SK-N-DZ (cell line): Measurements from ENCODE around the gene RPS27A.
"Not testable (repeated sequence)": the region's sequence is repeated elsewhere in the genome, so short reads cannot be mapped to it uniquely, and the experiment has no call there.

Experiments
- DNase-seq: peaks from one replicate; pipeline ENCODE4 v3.0.0-alpha.2; 2015; ENCODE audit warnings: low spot score

Gene RPS27A

GRCh38 chr2:55236992-55237543 lies 4.6 kb downstream of the RPS27A start:
- no peak for DNase-seq

DNA sequence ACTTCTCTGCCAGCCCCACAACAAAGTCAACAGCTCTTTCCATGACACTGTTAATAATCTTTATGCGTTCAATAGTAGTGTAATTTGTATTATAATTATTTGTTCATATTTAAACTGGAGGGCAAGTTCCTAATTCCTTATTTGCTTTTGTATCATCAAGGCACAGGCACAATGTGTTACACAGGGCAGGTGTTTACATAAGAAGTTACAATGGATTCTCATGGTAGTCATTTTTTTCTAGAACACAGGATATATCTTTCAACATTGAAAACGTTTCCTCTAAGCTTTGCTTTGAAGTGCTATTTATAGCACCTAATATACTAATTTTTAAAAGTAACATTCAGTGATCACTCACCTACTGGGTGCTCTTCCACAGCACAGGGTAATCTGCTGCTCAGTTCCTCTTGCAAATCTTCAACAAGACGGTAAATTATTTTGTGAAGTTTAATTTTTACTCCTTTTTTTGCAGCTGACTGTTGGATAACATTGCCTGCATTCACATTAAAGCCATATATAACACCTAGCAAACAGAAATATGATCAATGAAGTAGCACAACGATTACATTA lies 7.3 kb downstream of the RPS27A start:
- no peak for DNase-seq

DNA sequence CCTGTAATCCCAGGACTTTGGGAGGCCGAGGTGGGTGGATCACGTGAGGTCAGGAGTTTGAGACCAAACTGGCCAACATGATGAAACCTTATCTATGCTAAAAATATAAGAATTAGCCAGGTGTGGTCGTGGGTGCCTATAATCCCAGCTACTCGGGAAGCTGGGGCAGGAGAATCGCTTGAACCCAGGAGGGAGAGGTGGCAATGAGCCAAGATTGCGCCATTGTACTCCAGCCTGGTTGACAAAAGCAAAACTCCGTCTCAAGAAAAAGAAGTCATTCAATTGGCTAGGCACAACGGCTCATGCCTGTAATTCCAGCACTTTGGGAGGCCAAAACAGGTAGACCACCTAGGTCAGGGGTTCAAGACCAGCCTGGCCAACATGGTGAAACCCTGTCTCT lies 9.1 kb downstream of the RPS27A start:
- DNase-seq: not testable (repeated sequence)

DNA sequence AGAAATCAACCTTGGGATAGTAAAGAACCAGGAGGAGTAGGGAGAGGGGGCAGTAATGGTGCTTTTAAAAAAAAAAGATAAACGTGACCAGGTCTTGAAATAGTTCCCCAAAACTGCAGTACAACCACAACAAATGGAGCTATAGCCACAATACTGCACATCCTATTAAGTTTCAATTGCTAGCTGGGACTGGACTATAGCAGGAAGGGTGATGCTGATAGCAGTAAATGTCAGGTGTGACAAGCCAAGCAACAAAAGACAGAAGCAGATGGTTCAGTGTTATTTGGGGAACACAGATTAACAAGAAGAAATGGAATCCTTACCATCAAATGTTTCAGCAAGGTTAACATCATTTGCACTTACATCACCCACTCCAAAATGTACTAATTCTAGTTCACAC lies 10.1 kb downstream of the RPS27A start:
- no peak for DNase-seq

- DNase-seq: no peak
Observed at GRCh38 chr2:55245411-55245810, 12.9 kb downstream of the RPS27A start.

GRCh38 chr2:55247025-55247424 lies 14.5 kb downstream of the RPS27A start:
- DNase-seq: no peak

DNA sequence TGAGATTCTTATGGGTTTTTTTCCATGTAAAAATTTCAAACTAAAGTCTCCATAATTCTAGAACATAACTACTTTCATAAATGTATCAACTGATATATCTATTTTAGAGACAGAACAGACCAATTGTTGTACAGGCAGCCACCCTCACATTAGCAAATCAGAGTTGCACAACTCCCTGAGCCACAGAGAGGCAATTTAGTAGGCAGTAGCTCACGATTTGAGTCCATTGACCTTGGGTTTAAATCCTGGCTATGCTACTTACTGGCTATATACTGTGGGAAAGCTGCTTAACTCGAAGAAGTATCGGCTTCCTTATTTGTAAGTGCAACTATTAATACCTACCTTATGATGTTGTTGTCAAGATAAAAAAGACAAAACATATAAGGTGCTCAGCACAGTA lies 20.3 kb downstream of the RPS27A start:
- no peak for DNase-seq

DNA sequence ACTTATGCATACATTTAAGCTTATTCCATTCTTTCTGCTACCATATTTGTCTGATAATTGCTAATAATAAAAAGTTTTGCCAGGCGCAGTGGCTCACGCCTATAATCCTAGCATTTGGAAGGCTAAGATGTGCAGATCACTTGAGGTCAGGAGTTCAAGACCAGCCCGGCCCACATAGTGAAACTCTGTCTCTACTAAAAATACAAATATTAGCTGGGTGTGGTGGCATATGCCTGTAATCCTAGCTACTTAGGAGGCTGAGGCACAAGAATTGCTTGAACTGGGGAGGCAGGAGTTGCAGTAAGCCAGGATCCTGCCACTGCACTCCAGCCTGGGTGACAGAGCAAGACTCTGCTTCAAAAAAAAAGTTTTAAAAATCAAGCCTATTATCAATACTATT lies 27.1 kb downstream of the RPS27A start:
- DNase-seq: not testable (repeated sequence)

GRCh38 chr2:55268288-55268906 lies 35.9 kb downstream of the RPS27A start:
- no peak for DNase-seq

- DNase-seq: peak; percentile 94
Observed at GRCh38 chr2:55268907-55269644, 36.6 kb downstream of the RPS27A start, which contains the start of gene MTIF2. Gene MTIF2, minus strand, starts transcription at chr2:55269231. Its CDS starts 5,373 bp downstream, at chr2:55263858.

DNA sequence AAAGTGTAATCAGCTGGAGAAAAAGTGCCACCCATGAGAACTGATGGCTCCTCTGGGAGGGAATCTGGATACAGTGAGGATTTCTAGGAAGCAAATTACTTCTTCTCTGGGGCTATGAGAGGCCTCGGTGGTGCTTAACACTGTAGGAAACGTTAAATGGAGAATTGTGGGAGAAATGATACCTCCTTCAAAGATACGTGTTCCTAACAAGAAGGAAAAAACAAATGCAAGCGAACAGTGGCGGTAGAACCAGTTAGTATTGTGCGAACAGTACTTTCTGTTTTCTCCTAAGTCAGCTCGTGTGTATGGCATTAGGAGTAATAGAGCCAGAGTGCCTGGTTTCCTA lies 37.1 kb downstream of the RPS27A start:
- DNase-seq: peak; percentile 22

GRCh38 chr2:55274346-55274745 lies 41.9 kb downstream of the RPS27A start:
- not testable (repeated sequence) for DNase-seq

GRCh38 chr2:55277310-55277709 lies 44.8 kb downstream of the RPS27A start:
- no peak for DNase-seq

- DNase-seq: not testable (repeated sequence)
Observed at GRCh38 chr2:55279214-55279835, 46.8 kb downstream of the RPS27A start.

DNA sequence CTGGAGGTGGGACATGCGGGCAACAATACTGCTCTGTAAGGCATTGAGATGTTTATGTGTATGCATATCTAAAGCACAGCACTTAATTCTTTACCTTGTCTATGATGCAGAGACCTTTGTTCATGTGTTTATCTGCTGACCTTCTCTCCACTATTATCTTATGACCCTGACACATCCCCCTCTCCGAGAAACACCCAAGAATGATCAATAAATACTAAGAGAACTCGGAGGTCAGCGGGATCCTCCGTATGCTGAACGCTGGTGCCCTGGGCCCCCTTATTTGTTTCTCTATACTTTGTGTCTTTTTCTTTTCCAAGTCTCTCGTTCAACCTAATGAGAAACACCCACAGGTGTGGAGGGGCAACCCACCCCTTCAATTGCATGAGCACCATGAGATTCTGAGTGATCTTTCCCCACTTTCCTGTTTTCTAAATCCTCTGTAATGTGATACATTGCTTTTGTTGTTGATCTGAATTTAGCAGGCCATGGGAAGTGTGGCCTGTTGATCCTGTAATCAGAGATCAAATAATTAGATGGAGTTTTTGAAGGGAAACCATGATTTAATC lies 47.5 kb downstream of the RPS27A start:
- DNase-seq: not testable (repeated sequence)

DNA sequence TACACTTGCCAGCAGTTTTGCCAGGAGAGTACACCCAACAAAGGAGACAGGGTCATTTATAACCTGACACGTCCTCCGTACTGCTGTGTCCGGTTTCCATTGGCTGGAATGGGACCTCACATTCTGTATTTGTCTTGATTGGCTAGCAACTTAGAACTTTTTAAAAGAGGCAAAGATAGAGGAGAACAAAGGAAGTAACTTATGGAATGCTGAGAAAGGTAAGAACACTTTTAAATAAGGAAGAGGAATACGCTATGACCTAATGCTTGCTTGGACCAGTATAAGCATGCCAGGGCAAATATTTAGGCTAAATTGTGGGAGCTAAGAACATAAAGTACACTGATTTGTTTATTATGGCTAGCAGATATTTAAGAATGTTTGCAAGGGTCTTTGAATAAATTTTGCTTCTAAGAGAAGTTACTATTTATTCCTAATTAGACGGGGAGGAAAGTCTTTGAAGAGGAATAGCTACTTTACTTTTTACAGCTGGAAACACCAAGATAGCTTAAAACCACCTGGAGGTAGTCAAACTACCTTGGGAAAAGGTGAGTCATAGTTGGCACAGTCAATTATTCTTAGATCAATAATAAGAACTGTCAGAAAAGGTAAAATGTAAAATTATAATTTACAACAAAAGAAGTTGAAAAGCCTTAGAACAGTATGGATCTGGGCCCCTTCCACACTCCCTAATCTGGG lies 48.5 kb downstream of the RPS27A start:
- not testable (repeated sequence) for DNase-seq

DNA sequence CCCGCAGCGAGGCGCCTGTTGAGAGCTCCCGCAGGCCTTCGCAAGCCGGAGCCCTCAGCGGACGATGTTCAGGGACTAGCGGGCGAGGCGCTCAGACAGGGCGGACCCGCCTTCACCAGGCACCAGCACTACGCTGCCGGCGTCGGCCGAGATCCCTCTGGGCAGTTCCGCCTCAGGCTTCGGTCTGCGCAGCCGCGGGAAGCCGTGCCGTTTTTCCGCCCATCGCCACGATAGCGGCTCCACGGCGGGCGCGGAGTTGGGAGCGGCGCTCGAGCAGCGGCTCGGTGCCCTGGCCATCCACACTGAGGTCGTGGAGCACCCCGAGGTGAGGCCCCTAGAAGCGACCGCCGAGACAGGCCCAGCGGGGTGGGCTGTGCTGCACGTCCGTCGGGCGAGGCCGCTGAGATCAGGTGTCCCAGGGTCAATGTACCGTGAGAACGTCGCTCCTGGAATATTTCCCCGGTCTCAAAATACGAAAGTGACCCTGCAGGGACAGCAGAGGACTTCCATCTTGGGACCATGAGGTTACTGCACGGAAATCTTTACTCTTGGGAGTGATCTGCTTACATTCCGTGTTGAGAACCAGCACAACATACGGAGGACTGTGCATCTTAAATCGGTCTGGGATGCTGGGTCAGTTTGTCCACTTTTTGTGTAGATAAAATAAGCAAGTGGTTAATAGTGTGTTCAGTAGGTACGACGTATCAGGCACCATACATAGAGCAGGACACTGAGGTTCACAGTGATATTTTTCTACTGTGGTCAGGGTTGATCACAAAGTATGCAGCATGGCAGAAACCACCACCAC lies 49.8 kb downstream of the RPS27A start:
- DNase-seq: peak; percentile 30

- DNase-seq: no peak
Observed at GRCh38 chr2:55283083-55283482, 50.6 kb downstream of the RPS27A start.
